Mammary epithelial cell (primary cell): Measurements from ENCODE around the gene GSTT2B.

Experiments used
- CTCF ChIP-seq, 2 donors: IDR thresholded peaks in 1 of 2; conservative IDR thresholded peaks in 1 of 2; 2 replicates each; pipeline ENCODE4 v1.5.1; 2011 to 2012; ENCODE audit warnings: inconsistent platforms in 2 of 2, low read length in 2 of 2, mild to moderate bottlenecking in 2 of 2, control low read depth in 1 of 2, low read depth in 1 of 2; ENCODE audit not compliant: insufficient read depth in 1 of 2; ENCODE audit errors: extremely low read depth in 1 of 2
- EZH2 ChIP-seq: IDR thresholded peaks from 2 replicates; pipeline ENCODE4 v1.6.1; 2012; ENCODE audit warnings: low read length, inconsistent platforms, borderline replicate concordance

- TF ChIP-seq CTCF (conservative IDR thresholded peaks at IDR 0.05 in 1 of 2, IDR thresholded peaks at IDR 0.05 in 1 of 2; ENCODE audit: extremely low read depth in 1 of 2, insufficient read depth in 1 of 2, low read depth in 1 of 2, low read length in 2 of 2): no peak
- no peak for TF ChIP-seq EZH2
Measured at GRCh38 chr22:24007253-24008021, 46.4 kb upstream of the GSTT2B start.
